Loucy (cell line): ENCODE data around the gene GSTA3.
"Not testable (repeated sequence)": the region's sequence is repeated elsewhere in the genome, so short reads cannot be mapped to it uniquely, and the experiment has no call there.

Source experiments
- H2AFZ ChIP-seq: fragments of 200-600 bp; sonication (generic); 2 replicates; pipeline ENCODE4 v1.6.0; 2016; ENCODE audit warnings: antibody characterized with exemption, mild to moderate bottlenecking, low read length, moderate library complexity
- H3F3A ChIP-seq: fragments of 200-600 bp; 2 replicates; pipeline ENCODE4 v1.6.0; 2016; ENCODE audit warnings: antibody characterized with exemption, low read depth, mild to moderate bottlenecking
- H3K27me3 ChIP-seq: fragments of 200-600 bp; sonication (generic); 2 replicates; pipeline ENCODE4 v1.6.1; 2014; ENCODE audit warnings: low read length, mild to moderate bottlenecking; ENCODE audit not compliant: insufficient read depth, poor library complexity, severe bottlenecking
- H3K36me3 ChIP-seq: fragments of 200-600 bp; sonication (generic); 2 replicates; pipeline ENCODE4 v1.6.1; 2016; ENCODE audit warnings: low read length; ENCODE audit not compliant: insufficient read depth
- H3K4me1 ChIP-seq: fragments of 200-600 bp; sonication (generic); 2 replicates; pipeline ENCODE4 v1.5.1; 2014; ENCODE audit warnings: low read length, mild to moderate bottlenecking; ENCODE audit not compliant: insufficient read depth, poor library complexity, severe bottlenecking
- H3K4me2 ChIP-seq: fragments of 200-600 bp; sonication (generic); 2 replicates; pipeline ENCODE4 v1.6.0; 2014; ENCODE audit warnings: antibody characterized with exemption, low read length, low read depth, mild to moderate bottlenecking; ENCODE audit not compliant: poor library complexity, severe bottlenecking
- H3K4me3 ChIP-seq: fragments of 200-600 bp; sonication (generic); 2 replicates; pipeline ENCODE4 v1.5.1; 2014; ENCODE audit warnings: low read length, mild to moderate bottlenecking, mixed read lengths; ENCODE audit not compliant: poor library complexity, severe bottlenecking
- H3K79me2 ChIP-seq: fragments of 200-600 bp; sonication (generic); 2 replicates; pipeline ENCODE4 v1.6.1; 2014; ENCODE audit warnings: low read length; ENCODE audit not compliant: insufficient read depth
- H3K9ac ChIP-seq: fragments of 200-600 bp; sonication (generic); 2 replicates; pipeline ENCODE4 v1.6.0; 2014; ENCODE audit warnings: mild to moderate bottlenecking, low read depth, low read length, moderate library complexity; ENCODE audit not compliant: poor library complexity, severe bottlenecking
- H3K9me2 ChIP-seq: fragments of 200-600 bp; sonication (generic); replicated peaks from 2 replicates; pipeline ENCODE4 v1.6.1; 2016; ENCODE audit warnings: low read depth, low read length, mixed read lengths
- H3K9me3 ChIP-seq: fragments of 200-600 bp; sonication (generic); 2 replicates; pipeline ENCODE4 v1.6.1; 2014; ENCODE audit warnings: mild to moderate bottlenecking, antibody characterized with exemption, low read length, low read depth; ENCODE audit not compliant: insufficient read depth
- H4K20me1 ChIP-seq: fragments of 200-600 bp; sonication (generic); 2 replicates; pipeline ENCODE4 v1.6.0; 2014; ENCODE audit warnings: antibody characterized with exemption, low read length, mild to moderate bottlenecking; ENCODE audit not compliant: insufficient read depth, poor library complexity, severe bottlenecking
- EZH2phosphoT487 ChIP-seq: fragments of 200-600 bp; IDR thresholded peaks from 2 replicates; pipeline ENCODE4 v1.6.1; 2018; ENCODE audit warnings: antibody characterized with exemption, mild to moderate bottlenecking, moderate library complexity, borderline replicate concordance
- TF ChIP-seq, protein P1 (sequence below): fragments of 200-600 bp; sonication (generic); conservative IDR thresholded peaks from 2 replicates; pipeline ENCODE4 v1.5.1; 2014; ENCODE audit warnings: mild to moderate bottlenecking, antibody characterized with exemption, low read length

GSTA3 gene

DNA sequence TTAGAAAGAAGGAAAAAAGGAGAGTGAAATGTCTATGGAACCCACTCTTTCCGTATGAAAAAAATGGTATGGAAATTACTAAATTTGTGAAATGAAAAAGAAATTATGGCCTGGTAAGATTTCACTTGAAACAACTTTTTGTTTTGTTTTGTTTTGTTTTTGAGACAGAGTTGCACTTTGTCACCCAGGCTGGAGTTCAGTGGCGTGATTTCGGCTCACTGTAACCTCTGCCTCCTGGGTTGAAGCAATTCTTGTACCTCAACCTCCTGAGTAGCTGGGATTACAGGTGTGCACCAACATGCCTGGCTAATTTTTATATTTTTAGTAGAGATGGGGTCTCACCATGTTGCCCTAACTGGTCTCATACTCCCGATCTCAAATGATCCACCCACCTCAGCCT is 51.1 kb downstream of the GSTA3 start:
- Histone ChIP-seq H3F3A (no peaks in the 10 kb centered on the region), H3K9ac (no peak overlapping the region), H3K79me2 (no peaks in the 10 kb centered on the region), H3K4me2 (no peak overlapping the region), H3K9me3 (no peaks in the 10 kb centered on the region), H3K4me1 (peaks cover 14% of the 10 kb centered on the region), H3K9me2 (no peaks in the 10 kb centered on the region), H3K27me3 (no peaks in the 10 kb centered on the region), H2AFZ (no peak overlapping the region), H3K4me3 (no peak overlapping the region), H4K20me1 (no peaks in the 10 kb centered on the region), H3K36me3 (no peaks in the 10 kb centered on the region)
- no peak for TF ChIP-seq EZH2phosphoT487
- TF ChIP-seq, protein P1, sequence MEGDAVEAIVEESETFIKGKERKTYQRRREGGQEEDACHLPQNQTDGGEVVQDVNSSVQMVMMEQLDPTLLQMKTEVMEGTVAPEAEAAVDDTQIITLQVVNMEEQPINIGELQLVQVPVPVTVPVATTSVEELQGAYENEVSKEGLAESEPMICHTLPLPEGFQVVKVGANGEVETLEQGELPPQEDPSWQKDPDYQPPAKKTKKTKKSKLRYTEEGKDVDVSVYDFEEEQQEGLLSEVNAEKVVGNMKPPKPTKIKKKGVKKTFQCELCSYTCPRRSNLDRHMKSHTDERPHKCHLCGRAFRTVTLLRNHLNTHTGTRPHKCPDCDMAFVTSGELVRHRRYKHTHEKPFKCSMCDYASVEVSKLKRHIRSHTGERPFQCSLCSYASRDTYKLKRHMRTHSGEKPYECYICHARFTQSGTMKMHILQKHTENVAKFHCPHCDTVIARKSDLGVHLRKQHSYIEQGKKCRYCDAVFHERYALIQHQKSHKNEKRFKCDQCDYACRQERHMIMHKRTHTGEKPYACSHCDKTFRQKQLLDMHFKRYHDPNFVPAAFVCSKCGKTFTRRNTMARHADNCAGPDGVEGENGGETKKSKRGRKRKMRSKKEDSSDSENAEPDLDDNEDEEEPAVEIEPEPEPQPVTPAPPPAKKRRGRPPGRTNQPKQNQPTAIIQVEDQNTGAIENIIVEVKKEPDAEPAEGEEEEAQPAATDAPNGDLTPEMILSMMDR = no peak

DNA sequence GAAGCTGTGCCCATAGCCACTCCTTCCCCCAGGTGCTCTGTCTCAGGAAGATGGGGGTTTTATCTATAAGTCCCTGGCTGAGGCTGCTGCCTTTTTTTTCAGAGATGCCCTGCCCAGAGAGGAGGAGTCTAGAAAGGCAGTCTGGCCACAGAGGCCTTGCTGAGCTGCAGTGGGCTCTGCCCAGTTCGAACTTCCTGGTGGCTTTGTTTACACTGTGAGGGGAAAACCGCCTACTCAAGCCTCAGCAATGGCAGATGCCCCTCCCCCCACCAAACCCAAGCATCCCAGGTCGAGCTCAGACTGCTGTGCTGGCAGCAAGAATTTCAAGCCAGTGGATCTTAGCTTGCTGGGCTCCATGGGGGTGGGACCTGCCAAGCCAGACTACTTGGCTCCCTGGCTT is 53.4 kb downstream of the GSTA3 start:
- H3K27me3 ChIP-seq = not testable (repeated sequence)

DNA sequence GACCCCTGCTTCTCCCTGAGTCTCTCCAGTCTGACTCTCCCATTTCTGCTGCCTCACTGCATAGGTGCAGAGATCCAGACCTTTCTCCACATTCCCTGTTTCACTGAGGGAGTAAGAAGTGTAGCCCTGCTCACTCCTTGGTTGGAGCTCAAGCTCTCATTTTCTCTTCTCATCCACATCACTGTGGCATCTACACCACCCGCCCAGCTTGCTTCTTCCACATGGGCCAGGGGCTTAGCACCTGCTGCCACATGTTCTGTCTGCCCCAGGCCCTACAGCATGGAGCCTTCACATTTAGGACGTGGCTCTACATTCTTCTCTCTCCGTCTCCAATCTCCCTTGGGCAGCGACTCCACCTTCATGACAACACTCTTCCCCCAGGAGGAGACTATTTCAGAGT is 60.4 kb downstream of the GSTA3 start:
- Histone ChIP-seq H3K9ac (no peak overlapping the region), H2AFZ (no peak overlapping the region), H3K79me2 (no peaks in the 10 kb centered on the region), H3K4me3 (no peak overlapping the region), H3K36me3 (no peaks in the 10 kb centered on the region), H3K9me2 (no peaks in the 10 kb centered on the region), H3K27me3 (peaks cover 3% of the 10 kb centered on the region), H3K4me2 (no peak overlapping the region), H3K4me1 (no peaks in the 10 kb centered on the region), H4K20me1 (no peaks in the 10 kb centered on the region), H3F3A (no peaks in the 10 kb centered on the region), H3K9me3 (no peaks in the 10 kb centered on the region)
- TF ChIP-seq EZH2phosphoT487 = no peak
- TF ChIP-seq, protein P1 = no peak

More for the DNA sequence above, 53.4 kb downstream of the GSTA3 start:
- Histone ChIP-seq H2AFZ (peak overlapping the region; percentile 81; the same call in 1 of the 2 replicates), H3K4me1 (peaks cover 14% of the 10 kb centered on the region), H3K4me2 (peak overlapping the region; percentile 5)
- H3K4me3 ChIP-seq, H3K9ac ChIP-seq, H4K20me1 ChIP-seq, H3F3A ChIP-seq, H3K9me3 ChIP-seq, H3K9me2 ChIP-seq, H3K79me2 ChIP-seq, H3K36me3 ChIP-seq: not testable (repeated sequence)
